Measurements from ENCODE around the gene CTF1.
A peak's percentile ranks its signal among the peaks of the same experiment; 100 is the strongest.
"Not testable (repeated sequence)": the region's sequence is repeated elsewhere in the genome, so short reads cannot be mapped to it uniquely, and the experiment has no call there.

The CTF1 gene

GRCh38 chr16:30875871-30876801, 20.3 kb upstream of the CTF1 start:
- Histone ChIP-seq H3K9me3 (no peaks in the 10 kb centered on the region), H3K4me3 (peak overlapping the region; percentile 78), H3K27me3 (ENCODE audit: low read depth) (no peaks in the 10 kb centered on the region), H3K4me1 (peaks cover 15% of the 10 kb centered on the region), H3K36me3 (replicated peaks) (peaks cover 16% of the 10 kb centered on the region)
- peak; percentile 24 to 39 for DNase-seq (ENCODE audit: low spot score in 2 of 2)
- in situ Hi-C loops (cut with MboI; ENCODE audit: low sequenced_read_pairs): no loop called here

GRCh38 chr16:30876867-30877266, 19.5 kb upstream of the CTF1 start:
- in situ Hi-C loops (cut with MboI; ENCODE audit: low sequenced_read_pairs): no loop called here
- peak in 1 of 2 experiments; percentile 55 for DNase-seq (ENCODE audit: low spot score in 2 of 2)
- H3K27me3 ChIP-seq (ENCODE audit: low read depth): no peaks in the 10 kb centered on the region
- peak overlapping the region; percentile 78 for H3K4me3 ChIP-seq
- H3K9me3 ChIP-seq: no peaks in the 10 kb centered on the region
- peaks cover 16% of the 10 kb centered on the region for H3K36me3 ChIP-seq (replicated peaks)
- peaks cover 15% of the 10 kb centered on the region for H3K4me1 ChIP-seq

- Histone ChIP-seq H3K36me3 (replicated peaks) (peaks cover 25% of the 10 kb centered on the region), H3K4me1 (no peaks in the 10 kb centered on the region), H3K4me3 (no peak overlapping the region), H3K27me3 (ENCODE audit: low read depth) (no peaks in the 10 kb centered on the region), H3K9me3 (no peaks in the 10 kb centered on the region)
- in situ Hi-C loops (cut with MboI; ENCODE audit: low sequenced_read_pairs): no loop called here
- DNase-seq (ENCODE audit: low spot score in 2 of 2): no peak
These were observed 13.7 kb upstream of the CTF1 start for GRCh38 chr16:30882429-30883310.

GRCh38 chr16:30884760-30885159, 11.7 kb upstream of the CTF1 start:
- peaks cover 30% of the 10 kb centered on the region for H3K36me3 ChIP-seq (replicated peaks)

GRCh38 chr16:30885196-30885595, 11.2 kb upstream of the CTF1 start:
- no peaks in the 10 kb centered on the region for H3K4me1 ChIP-seq
- no peaks in the 10 kb centered on the region for H3K9me3 ChIP-seq
- peaks cover 30% of the 10 kb centered on the region for H3K36me3 ChIP-seq (replicated peaks)
- no peak for DNase-seq (ENCODE audit: low spot score in 2 of 2)
- H3K27me3 ChIP-seq (ENCODE audit: low read depth): no peaks in the 10 kb centered on the region
- H3K4me3 ChIP-seq: no peak overlapping the region
- in situ Hi-C loops (cut with MboI; ENCODE audit: low sequenced_read_pairs): no loop called here

More at GRCh38 chr16:30884760-30885159, 11.7 kb upstream of the CTF1 start:
- no peaks in the 10 kb centered on the region for H3K27me3 ChIP-seq (ENCODE audit: low read depth)
- no peaks in the 10 kb centered on the region for H3K9me3 ChIP-seq
- no peak for DNase-seq (ENCODE audit: low spot score in 2 of 2)
- in situ Hi-C loops (cut with MboI; ENCODE audit: low sequenced_read_pairs): no loop called here
- H3K4me3 ChIP-seq: no peak overlapping the region
- no peaks in the 10 kb centered on the region for H3K4me1 ChIP-seq

- no peaks in the 10 kb centered on the region for H3K9me3 ChIP-seq
- no peaks in the 10 kb centered on the region for H3K4me1 ChIP-seq
- DNase-seq (ENCODE audit: low spot score in 2 of 2): no peak
- H3K36me3 ChIP-seq (replicated peaks): peaks cover 30% of the 10 kb centered on the region
- H3K27me3 ChIP-seq (ENCODE audit: low read depth): no peaks in the 10 kb centered on the region
- H3K4me3 ChIP-seq: no peak overlapping the region
- in situ Hi-C loops (cut with MboI; ENCODE audit: low sequenced_read_pairs): no loop called here
These were observed 10.3 kb upstream of the CTF1 start for GRCh38 chr16:30886145-30886544.

GRCh38 chr16:30887927-30888326, 8.5 kb upstream of the CTF1 start:
- in situ Hi-C loops (cut with MboI; ENCODE audit: low sequenced_read_pairs): no loop called here
- H3K9me3 ChIP-seq: no peaks in the 10 kb centered on the region
- H3K27me3 ChIP-seq (ENCODE audit: low read depth): no peaks in the 10 kb centered on the region
- no peak overlapping the region for H3K4me3 ChIP-seq
- H3K36me3 ChIP-seq (replicated peaks): peaks cover 30% of the 10 kb centered on the region
- no peak for DNase-seq (ENCODE audit: low spot score in 2 of 2)
- H3K4me1 ChIP-seq: no peaks in the 10 kb centered on the region

GRCh38 chr16:30888856-30889499, 7.4 kb upstream of the CTF1 start:
- no peak for DNase-seq (ENCODE audit: low spot score in 2 of 2)
- Histone ChIP-seq H3K27me3 (ENCODE audit: low read depth) (no peaks in the 10 kb centered on the region), H3K4me1 (0 out of 2 replicates have a peak, but pooled peaks cover 3% of the 10 kb centered on the region), H3K9me3 (no peaks in the 10 kb centered on the region), H3K36me3 (replicated peaks) (peaks cover 30% of the 10 kb centered on the region), H3K4me3 (no peak overlapping the region)
- in situ Hi-C loops (cut with MboI; ENCODE audit: low sequenced_read_pairs): no loop called here

GRCh38 chr16:30889721-30890120, 6.7 kb upstream of the CTF1 start:
- Histone ChIP-seq H3K27me3 (ENCODE audit: low read depth) (no peaks in the 10 kb centered on the region), H3K4me3 (no peak overlapping the region), H3K36me3 (replicated peaks) (peaks cover 29% of the 10 kb centered on the region), H3K4me1 (peaks cover 8% of the 10 kb centered on the region), H3K9me3 (no peaks in the 10 kb centered on the region)
- in situ Hi-C loops (cut with MboI; ENCODE audit: low sequenced_read_pairs): no loop called here
- no peak for DNase-seq (ENCODE audit: low spot score in 2 of 2)

- H3K36me3 ChIP-seq (replicated peaks): peaks cover 19% of the 10 kb centered on the region
- DNase-seq (ENCODE audit: low spot score in 2 of 2); H3K4me1 ChIP-seq; in situ Hi-C loops (cut with MboI; ENCODE audit: low sequenced_read_pairs); H3K4me3 ChIP-seq; H3K27me3 ChIP-seq (ENCODE audit: low read depth); H3K9me3 ChIP-seq: not testable (repeated sequence)
These were observed 5.2 kb upstream of the CTF1 start for GRCh38 chr16:30891043-30891823.

- H3K36me3 ChIP-seq (replicated peaks): peaks cover 12% of the 10 kb centered on the region
- H3K27me3 ChIP-seq (ENCODE audit: low read depth): no peaks in the 10 kb centered on the region
- no peaks in the 10 kb centered on the region for H3K9me3 ChIP-seq
- H3K4me3 ChIP-seq: peak overlapping the region; percentile 66
- peaks cover 13% of the 10 kb centered on the region for H3K4me1 ChIP-seq
- in situ Hi-C loops (cut with MboI; ENCODE audit: low sequenced_read_pairs): no loop called here
- DNase-seq (ENCODE audit: low spot score in 2 of 2): no peak
These were observed 3.6 kb upstream of the CTF1 start for GRCh38 chr16:30892670-30893416.

GRCh38 chr16:30893417-30893743, 3.0 kb upstream of the CTF1 start:
- H3K36me3 ChIP-seq (replicated peaks): peaks cover 12% of the 10 kb centered on the region
- no peak for DNase-seq (ENCODE audit: low spot score in 2 of 2)
- H3K4me1 ChIP-seq: peaks cover 13% of the 10 kb centered on the region
- H3K4me3 ChIP-seq: peak overlapping the region; percentile 66
- H3K9me3 ChIP-seq: no peaks in the 10 kb centered on the region
- H3K27me3 ChIP-seq (ENCODE audit: low read depth): no peaks in the 10 kb centered on the region
- in situ Hi-C loops (cut with MboI; ENCODE audit: low sequenced_read_pairs): no loop called here
